K562 (cell line): Measurements from ENCODE around the gene CUEDC2. TPM values are rescaled to one million over a fixed set of nuclear protein-coding genes. Genes with fewer than 3 reads are reported as not detected.
A peak's percentile ranks its signal among the peaks of the same experiment; 100 is the strongest.

Source experiments
- BRF1 ChIP-seq: IDR thresholded peaks from 3 replicates; pipeline ENCODE4 v1.6.1; 2011; ENCODE audit warnings: borderline replicate concordance, mild to moderate bottlenecking; ENCODE audit not compliant: insufficient read length; ENCODE audit errors: extremely low read depth
- CHD4 ChIP-seq: fragments of 200-600 bp; sonication (generic); IDR thresholded peaks from 3 replicates; pipeline ENCODE4 v1.6.1; 2012; ENCODE audit warnings: low read depth, mild to moderate bottlenecking, mixed read lengths, low read length, inconsistent platforms; ENCODE audit not compliant: insufficient read depth, insufficient replicate concordance, poor library complexity, severe bottlenecking
- CREB5 ChIP-seq: fragments of 250-450 bp; sonication (Bioruptor Pico); IDR thresholded peaks from 2 replicates; pipeline ENCODE4 v1.5.0; 2020; ENCODE audit warnings: mild to moderate bottlenecking
- ELK3 ChIP-seq: fragments of 450-650 bp; formaldehyde crosslinking; IDR thresholded peaks from 2 replicates; pipeline ENCODE4 v1.4.0; 2020; ENCODE audit warnings: mild to moderate bottlenecking
- EP400 ChIP-seq: fragments of 450-650 bp; IDR thresholded peaks from 2 replicates; pipeline ENCODE4 v1.6.1; 2017; ENCODE audit warnings: antibody characterized with exemption, mild to moderate bottlenecking, moderate library complexity
- FOSL1 ChIP-seq: fragments of 200-800 bp; sonication (Bioruptor generic); conservative IDR thresholded peaks from 2 replicates; pipeline ENCODE4 v1.6.1; 2016; ENCODE audit warnings: missing genetic modification characterization, missing compliant biosample characterization
- GABPA ChIP-seq: fragments of 200-800 bp; sonication (Bioruptor generic); conservative IDR thresholded peaks from 2 replicates; pipeline ENCODE4 v1.6.1; 2016; ENCODE audit warnings: low read depth, missing genetic modification characterization, missing compliant biosample characterization
- MLLT1 ChIP-seq, 2 experiments: fragments of 450-650 bp; IDR thresholded peaks; 2 replicates each; pipeline ENCODE4 v1.6.1; 2016
- NEUROD1 ChIP-seq: fragments of 150-350 bp; IDR thresholded peaks from 2 replicates; pipeline ENCODE4 v1.6.1; 2014; ENCODE audit warnings: borderline replicate concordance, low read length, low read depth; ENCODE audit not compliant: partially characterized antibody
- NONO ChIP-seq, 2 experiments: fragments of 200-400 bp in 1 of 2; fragments of 450-650 bp in 1 of 2; formaldehyde crosslinking in 1 of 2; IDR thresholded peaks; 2 replicates each; pipeline ENCODE4 v1.6.1; 2017; ENCODE audit warnings: low read depth in 2 of 2, mild to moderate bottlenecking in 2 of 2, moderate library complexity in 2 of 2, low read length in 1 of 2
- RNF219 ChIP-seq: fragments of 250-450 bp; sonication (Bioruptor Pico); IDR thresholded peaks from 2 replicates; pipeline ENCODE4 v1.5.0; 2022; ENCODE audit warnings: mild to moderate bottlenecking
- TRIM24 ChIP-seq, 2 experiments: fragments of 450-650 bp; IDR thresholded peaks; 2 replicates each; pipeline ENCODE4 v1.6.1; 2016
- TSHZ1 ChIP-seq: fragments of 250-450 bp; sonication (Bioruptor Pico); IDR thresholded peaks from 2 replicates; pipeline ENCODE4 v1.4.0; 2020; ENCODE audit warnings: mild to moderate bottlenecking, moderate library complexity
- ZFX ChIP-seq: sonication (generic); formaldehyde crosslinking; IDR thresholded peaks from 2 replicates; pipeline ENCODE4 v1.8.0; 2022; ENCODE audit warnings: mild to moderate bottlenecking, missing genetic modification reagents, moderate library complexity
- ZNF766 ChIP-seq: fragments of 200-800 bp; sonication (Bioruptor generic); conservative IDR thresholded peaks from 2 replicates; pipeline ENCODE4 v1.6.1; 2016; ENCODE audit warnings: missing genetic modification characterization, missing compliant biosample characterization
- polyA plus RNA-seq, 8 experiments: library from polyadenylated mRNA; depleted of rRNA in 4 of 8; stranded (reverse) in 5 of 8; unstranded in 3 of 8; fragments of >200 nt; fragmentation: Nextera tagmentation in 2 of 8; fragmentation: Illumina TruSeq in 1 of 8; extraction: Ambion mirVana in 2 of 8; extraction: Trizol in 1 of 8; gene quantifications; 2 replicates each; pipeline versions ENCODE4 v1.2.1 to v1.2.3, GENCODE V29; 2011 to 2014; ENCODE audit warnings: inconsistent platforms in 1 of 8, missing spikeins in 1 of 8
- total RNA-seq, 7 experiments: library from RNA; depleted of rRNA in 6 of 7; stranded (reverse); fragments of >200 nt in 6 of 7; fragmentation: Illumina TruSeq in 2 of 7; extraction: Trizol in 2 of 7; gene quantifications; 2 replicates each; pipeline versions ENCODE4 v1.2.1 to v1.2.3, GENCODE V29; 2011 to 2021; ENCODE audit warnings: low replicate concordance in 1 of 7

The CUEDC2 gene
- total and polyA plus RNA-seq, 9 of the 15 experiments (the other 6 are each of a cell fraction or from before 2014, with no cell fraction given): 8.5 to 48.9 (median 27.4) TPM

- no peak for TF ChIP-seq CHD4
- no peak for TF ChIP-seq ELK3 (CRISPR knock-in tag)
- no peak for TF ChIP-seq RNF219
- TF ChIP-seq CREB5 (CRISPR knock-in tag): no peak
- peak; percentile 27 for TF ChIP-seq NEUROD1
- no peak for TF ChIP-seq TRIM24 (IDR thresholded peaks at IDR 0.05)
- TF ChIP-seq ZNF766 (CRISPR knock-in tag): no peak; the same call in 1 of the 2 replicates
- no peak for TF ChIP-seq NONO (IDR thresholded peaks at IDR 0.05; ENCODE audit: low read depth in 2 of 2, low read length in 1 of 2)
- TF ChIP-seq EP400: peak; percentile 70; the same call in 1 of the 2 replicates
- TF ChIP-seq MLLT1 (IDR thresholded peaks at IDR 0.05): peak; percentile 43 to 60; a peak in 3 of 4 replicates
- peak; percentile 25; the same call in 1 of the 2 replicates for TF ChIP-seq FOSL1 (tag)
- peak; percentile 35 for TF ChIP-seq GABPA
- TF ChIP-seq BRF1: no peak
- peak; percentile 87 for TF ChIP-seq ZFX (CRISPR knock-in tag)
- TF ChIP-seq TSHZ1 (CRISPR knock-in tag): no peak
These were observed at the start of gene CUEDC2 (continued) for GRCh38 chr10:102432162-102432950.
